ENCODE results near the gene DOCK1. TPM values are rescaled to one million over a fixed set of nuclear protein-coding genes. Genes with fewer than 3 reads are reported as not detected.

The DOCK1 gene
- total RNA-seq, 1 donor from 2014 or later, result 81.5 TPM

DNA sequence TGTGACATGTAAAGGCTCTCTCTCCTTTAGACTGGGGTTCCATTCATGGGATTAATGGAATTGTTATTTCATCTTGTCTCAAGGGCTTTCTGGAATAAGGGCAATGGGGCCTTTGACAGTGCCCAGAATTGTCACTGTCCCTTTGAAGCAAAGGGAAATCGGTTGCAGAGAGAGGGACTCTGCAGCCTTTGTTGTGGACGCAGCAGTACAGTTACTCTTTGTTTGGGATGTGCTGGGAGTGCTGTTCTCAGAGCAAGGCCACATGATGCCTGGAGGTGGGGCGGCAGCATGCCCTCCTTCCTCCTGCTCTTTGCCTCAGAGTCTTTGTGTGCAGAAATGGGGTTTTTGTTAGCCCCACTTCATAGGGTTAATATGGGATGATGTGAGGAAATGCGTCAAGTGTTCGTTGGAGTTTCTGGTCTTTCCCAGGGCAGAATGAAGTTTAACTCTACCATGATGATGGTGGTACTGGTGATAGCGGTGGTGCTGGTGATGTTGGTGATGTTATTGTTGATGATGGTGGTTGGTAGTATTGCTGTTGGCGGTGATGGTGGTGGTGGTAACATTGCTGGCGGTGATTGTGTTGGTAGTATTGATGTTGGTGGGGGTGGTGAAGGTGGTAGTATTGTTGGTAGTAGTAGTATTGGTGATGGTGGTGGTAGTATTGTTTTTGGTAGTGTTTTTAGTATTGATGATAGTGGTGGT, 45.3 kb downstream of the DOCK1 start:
- DNase-seq (ENCODE audit: low read depth in 2 of 2), result no peak

DNA sequence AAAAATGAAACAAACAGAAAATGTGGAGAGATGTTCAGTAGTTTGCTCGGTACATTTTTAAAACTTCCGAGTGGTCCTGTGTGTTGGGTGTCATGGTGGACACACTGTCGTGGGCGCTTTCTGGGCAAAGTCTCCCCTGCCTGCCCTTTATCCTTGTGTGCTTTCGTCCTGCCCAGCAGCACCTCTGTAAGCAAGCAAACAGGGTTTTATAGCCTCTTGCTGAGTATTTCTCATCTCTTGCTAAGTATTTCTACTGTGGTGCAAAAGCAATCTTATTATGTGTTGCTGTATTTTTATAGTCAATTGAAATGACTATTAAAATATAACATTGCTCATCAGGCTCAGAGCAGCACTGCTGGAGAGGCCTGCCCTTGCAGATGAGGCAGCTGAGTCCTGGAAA, 48.7 kb downstream of the DOCK1 start:
- no peak for DNase-seq (ENCODE audit: low read depth in 2 of 2)

DNA sequence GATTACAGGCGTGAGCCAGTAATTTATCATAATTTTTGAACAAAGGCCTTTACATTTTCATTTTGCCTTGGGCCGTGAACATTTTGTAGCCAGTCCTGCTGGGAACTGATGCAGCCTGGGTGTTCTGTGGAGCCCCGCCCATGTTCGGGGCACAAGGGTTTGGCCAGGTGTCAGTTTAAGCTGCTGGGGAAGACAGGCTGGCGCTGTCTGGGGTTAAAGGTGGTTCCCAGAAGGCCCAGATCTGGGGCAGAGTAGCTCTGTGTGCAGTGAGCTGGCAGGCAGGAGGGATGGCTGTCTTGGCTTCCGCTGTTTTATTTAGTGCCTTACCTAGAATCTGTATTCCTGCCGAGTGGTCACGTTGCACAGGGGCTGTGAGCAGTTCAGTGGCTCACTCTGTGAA, 50.2 kb downstream of the DOCK1 start:
- DNase-seq (ENCODE audit: low read depth in 2 of 2), result no peak

DNA sequence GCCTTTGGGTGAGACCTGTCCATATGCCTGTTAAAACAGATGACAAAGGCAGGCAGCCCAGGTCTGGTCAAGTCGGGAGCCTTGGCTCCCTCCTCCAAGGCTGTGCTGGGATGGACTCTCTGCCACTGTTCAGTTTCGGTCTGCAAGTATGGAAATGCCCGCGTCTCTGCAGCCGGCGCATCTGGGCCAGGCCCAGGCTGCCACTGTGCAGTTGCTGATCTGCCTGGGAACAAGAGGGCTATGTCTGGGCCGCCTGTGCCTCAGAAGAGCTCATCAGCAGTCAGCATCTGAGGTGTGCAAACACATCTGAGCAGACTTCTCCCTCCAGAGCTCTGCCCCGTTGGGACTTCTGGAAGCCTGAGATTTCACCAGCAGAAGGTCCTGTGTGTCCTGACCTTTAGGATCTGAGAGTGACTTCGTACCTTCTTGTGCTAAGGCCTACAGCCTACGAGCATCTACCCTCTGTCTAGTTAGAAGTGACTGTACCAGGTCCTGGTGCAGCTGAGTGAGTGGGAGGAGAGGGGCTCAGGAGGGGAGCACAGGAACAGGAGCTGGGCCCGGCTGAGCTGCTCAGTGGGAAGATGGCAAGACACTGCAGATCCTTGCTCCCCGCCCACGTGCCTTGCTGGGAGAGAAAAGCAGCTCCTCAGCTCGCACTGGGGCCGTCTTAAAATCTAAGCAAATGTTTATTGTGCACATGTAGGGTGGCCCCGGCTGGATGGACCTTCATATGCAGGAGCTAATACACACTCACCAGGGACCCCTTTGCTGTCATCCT, 50.9 kb downstream of the DOCK1 start:
- DNase-seq (ENCODE audit: low read depth in 2 of 2), result no peak

DNA sequence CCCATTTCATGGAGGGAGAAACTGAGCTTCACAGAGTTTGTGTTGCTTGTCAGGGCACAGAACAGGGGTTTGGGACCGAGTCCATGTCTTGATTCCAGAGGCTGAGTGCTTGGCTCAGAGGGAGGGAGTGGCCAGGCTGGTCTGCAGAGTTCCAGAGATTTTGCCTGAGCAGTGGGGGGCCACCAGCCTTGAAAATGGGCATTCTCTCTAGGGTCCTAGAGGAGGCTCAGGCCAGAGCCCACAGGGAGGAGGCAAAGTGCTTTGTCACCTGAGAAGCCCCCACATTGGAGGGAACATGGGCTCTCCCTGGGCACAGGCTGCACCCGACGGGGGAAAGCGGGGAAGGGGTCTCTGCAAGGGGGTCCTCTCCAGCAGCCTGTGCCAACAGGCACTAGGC, 51.5 kb downstream of the DOCK1 start:
- DNase-seq (ENCODE audit: low read depth in 2 of 2), result no peak

DNA sequence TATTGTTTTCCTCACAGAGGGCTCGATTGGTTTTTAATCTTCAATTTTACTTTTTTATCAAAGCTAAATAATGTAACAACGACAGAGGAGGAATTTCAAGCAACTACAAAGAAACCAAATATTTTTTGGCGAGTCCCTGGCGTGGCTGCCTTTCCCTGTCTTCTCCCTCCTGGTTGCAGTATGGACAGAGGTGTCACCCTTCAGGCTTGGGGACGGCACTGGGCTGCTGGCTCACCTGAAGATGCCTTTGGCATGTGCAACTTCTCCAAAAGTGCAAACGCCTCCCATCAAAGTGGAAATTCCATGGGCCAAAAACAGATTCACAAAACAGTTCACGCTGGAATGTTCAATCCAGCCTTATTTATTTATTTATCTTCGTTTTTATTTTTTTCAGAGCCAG, 51.9 kb downstream of the DOCK1 start:
- no peak for DNase-seq (ENCODE audit: low read depth in 2 of 2)

DNA sequence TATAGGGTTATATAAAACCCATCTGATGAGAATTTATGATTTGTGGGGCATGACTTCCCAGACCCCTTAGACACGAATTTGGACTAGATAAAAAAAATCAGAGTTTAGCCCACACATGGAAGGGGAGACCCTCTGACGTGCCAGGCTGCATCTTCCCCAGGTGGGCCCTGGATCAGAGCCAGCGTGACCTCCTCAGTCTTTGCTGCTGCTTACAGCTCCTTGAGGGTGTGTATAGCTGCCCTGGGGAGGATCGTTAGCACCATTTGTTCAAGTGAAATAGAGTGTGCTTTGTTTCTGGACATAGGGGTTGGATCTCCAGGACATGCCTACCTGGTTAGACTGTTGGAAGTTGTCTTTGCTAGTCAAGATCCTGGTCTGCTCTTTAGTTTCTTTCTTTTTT, 54.2 kb downstream of the DOCK1 start:
- DNase-seq (ENCODE audit: low read depth in 2 of 2), result no peak

DNA sequence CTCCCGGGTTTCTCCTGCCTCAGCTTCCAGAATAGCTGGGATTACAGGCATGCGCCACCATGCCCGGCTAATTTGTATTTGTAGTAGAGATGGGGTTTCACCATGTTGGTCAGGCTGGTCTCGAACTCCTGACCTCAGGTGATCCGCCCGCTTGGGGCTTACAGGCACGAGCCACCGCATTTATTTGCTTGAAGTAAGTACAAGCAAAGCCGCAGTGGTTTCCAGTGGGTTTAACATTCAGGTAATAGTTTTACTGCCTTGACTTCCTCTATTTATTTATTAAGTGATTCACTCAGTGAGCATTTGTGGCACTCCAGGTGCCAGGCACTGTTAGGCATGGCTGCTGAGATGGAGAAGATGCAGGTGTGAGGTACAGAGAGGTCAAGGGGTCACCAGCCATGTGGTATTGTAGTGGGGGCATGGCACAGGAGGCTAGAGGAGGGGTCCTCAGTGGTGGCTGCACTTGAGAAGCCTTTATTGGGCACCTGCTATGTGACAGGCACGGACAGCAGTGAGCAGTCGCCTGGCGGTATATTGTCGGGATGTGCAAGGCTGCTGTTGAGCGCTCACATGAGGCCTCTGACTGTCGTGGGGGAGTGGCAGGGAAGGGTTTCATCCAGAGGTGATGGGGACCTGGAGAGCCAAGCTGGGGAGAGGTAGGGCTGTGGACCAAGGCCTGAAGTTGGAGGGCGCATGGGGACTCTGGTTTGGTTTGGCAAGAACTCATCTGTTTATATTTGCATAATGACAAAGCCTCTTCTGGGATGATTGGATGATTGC, 54.9 kb downstream of the DOCK1 start:
- no peak for DNase-seq (ENCODE audit: low read depth in 2 of 2)

DNA sequence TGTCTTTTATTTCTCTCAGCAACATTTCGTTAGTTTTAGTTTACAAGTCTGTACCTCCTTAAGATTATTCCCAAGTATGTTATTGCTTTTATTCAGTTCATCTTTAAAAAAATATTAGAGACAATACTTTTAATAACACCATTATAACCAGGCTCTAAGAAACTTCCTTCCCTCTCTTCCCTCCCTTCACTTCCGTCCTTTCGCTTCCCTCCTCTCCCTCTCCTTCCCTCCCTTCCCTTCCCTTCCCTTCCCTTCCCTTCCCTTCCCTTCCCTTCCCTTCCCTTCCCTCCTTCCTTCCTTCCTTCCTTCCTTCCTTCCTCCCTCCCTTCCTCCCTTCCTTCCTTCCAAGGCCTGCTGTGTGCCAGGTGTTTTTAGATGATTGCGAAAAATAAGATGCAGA, 58.1 kb downstream of the DOCK1 start:
- no peak for DNase-seq (ENCODE audit: low read depth in 2 of 2)

DNA sequence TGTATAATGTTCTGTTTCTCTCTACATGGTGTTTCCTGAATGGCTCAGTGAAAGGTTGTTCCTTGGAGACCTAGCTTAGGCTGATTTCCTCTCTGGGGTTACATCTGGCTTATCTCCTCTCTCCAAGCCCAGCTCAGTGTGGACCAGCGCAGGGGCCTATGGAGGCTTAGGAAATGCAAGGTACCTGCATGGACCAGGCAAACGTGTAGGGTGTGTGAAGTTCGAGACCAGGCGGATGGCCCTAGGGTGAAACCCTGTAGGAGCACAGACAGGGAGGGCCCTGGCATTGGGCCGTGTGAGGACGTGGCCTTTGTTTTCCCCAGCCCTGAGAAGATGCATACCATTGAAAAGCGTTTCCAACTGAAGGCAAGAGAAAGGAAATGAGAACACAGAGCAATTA, 59.0 kb downstream of the DOCK1 start:
- DNase-seq (ENCODE audit: low read depth in 2 of 2), result peak in 1 of 2 donors; percentile 30

DNA sequence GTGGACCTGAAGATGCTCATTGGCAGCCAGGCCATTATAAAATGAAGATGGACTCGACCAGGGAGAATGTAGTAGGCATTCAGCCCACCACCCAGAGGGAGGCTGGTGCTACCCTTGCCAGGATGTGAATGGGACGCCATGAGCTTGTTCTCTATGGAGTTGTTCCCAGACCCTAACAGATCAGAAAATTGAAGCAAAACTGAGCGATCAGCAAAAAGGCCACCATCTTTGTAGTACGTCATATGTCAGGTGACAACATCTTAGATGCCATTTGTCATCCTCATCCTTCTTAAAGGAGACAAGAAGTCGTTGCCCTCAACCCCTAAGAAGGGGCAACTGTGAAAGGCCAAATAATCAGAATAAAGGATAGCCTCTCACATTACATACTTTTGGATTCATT, 61.7 kb downstream of the DOCK1 start:
- DNase-seq (ENCODE audit: low read depth in 2 of 2), result no peak

DNA sequence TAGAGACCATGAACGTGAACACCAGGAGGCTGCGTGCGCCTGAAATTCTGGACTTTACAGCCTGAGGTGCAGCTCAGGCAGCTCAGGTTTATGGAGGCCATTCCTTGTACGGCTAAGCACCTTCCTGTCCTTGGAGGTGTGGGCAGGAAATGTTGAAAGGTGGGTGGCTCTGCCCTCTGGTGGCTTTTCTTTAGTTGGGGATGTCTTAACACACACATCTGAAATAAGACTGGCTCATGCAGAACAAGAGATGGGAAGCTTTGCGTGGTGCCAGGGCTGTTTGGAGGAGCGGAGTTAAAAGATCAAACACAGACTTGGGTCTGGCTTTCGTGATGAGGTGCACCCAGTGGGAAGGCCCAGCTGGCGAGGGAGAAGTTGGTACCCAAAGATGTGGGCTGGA, 64.1 kb downstream of the DOCK1 start:
- DNase-seq (ENCODE audit: low read depth in 2 of 2), result peak in 1 of 2 donors; percentile 16

DNA sequence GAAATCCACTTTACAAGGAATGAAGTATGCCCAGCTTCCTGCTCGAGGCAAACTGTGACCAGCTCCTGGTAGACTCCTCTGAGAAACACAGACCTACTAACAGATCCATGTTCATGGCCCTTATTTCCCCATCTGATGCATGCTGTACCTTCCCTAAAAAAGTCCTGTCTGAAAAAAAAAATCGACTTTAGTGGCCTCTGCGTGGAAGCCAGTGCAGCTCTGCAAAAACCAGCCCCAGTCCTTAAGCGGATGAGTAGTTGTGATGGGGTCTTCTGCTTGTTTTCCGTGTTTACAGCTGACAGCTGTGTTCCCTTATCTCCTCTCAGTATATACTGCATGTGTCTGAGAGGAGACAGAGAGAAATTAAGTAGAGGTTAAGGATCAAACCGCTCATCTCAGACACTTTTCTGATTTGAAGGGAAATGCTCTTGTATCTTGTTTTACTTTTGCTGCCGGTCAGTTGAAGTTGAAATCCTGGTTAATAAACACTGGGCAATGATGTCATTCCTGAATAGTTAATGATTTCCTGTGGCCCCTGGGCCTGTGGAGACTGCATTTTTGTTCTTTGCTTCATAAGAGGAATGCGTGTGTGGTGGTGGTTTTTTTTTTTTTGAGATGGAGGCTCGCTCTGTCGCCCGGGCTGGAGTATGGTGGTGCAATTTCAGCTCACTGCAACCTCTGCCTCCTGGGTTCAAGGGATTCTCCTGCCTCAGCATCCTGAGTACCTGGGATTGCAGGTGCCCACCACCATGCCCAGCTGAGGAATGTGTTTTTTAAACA, 67.6 kb downstream of the DOCK1 start:
- DNase-seq (ENCODE audit: low read depth in 2 of 2), result peak; percentile 77 to 91

DNA sequence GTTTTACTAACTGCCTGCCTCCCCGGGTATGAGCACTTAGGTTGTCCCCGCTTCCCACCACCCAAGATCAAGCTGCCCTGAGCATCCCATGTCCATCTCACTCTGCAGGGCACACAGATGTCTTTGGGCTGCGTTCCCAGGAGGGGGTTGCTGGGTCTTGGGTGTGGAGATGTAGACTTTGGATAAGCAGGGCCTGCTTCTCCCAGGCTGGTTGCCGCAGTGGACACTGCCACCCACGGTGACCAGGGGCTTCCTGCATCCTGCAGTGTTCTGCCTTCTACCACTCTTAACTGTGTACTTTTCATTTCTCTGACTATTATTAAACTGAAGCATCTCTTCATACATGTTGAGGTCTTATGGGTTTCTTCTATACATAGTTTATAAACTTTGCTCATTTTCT, 70.0 kb downstream of the DOCK1 start:
- DNase-seq (ENCODE audit: low read depth in 2 of 2), result no peak

DNA sequence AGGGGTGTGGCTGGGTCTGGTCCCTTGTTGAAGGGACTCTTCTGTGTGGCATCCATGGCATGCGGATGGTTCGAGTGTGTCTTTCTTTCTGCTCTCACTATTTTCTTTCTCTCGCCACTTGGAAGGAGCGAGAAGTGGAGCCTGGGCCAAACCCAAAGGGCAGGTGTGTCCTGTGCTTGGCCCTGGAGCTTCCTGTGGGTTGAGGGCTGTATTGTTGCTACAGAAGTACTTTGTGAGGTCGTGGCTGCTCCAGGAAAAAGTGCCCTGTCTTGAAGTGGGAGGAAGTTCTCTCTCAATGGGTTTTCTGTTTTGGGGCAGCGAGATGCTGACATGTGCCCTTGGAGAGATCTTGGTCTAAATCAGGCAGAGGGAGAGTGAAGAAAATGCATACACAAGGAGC, 72.0 kb downstream of the DOCK1 start:
- peak in 1 of 2 donors; percentile 59 for DNase-seq (ENCODE audit: low read depth in 2 of 2)

DNA sequence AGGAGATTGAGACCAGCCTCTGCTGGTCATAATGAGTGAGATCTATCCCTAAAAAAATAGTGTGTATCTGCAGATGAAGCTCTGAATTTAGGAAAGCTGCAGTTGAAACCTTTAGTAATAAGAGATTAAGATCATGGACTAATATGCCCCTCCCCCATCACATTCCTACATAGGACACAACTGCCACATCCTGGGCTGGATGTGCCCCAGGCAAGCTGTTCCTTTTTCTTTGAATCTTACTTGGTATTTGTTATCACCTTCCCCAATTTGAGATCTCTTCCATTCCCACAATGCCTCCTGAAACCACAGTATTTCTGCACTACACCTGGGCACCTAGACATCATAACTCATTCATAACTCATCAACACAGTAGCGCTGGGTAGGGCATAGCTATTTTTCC, 74.1 kb downstream of the DOCK1 start:
- DNase-seq (ENCODE audit: low read depth in 2 of 2), result no peak

DNA sequence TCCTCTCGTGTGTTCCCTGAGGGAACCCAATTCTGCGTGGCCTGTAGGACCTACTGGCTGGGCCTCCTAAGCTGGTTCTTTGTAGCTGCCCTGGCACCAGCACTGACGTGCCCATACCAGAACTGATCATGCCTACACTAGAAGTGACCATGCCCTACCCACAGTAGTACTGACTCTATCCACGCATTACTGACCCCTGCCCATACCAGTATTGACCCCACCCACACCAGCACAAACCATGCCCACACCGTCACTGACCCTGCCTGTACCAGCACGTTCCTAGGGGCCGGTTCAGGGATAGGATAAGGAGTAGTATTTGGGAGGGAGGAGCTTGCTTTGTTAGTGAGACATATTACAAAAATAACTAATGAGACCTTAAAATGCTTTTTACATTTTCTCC, 88.0 kb downstream of the DOCK1 start:
- no peak for DNase-seq (ENCODE audit: low read depth in 2 of 2)

DNA sequence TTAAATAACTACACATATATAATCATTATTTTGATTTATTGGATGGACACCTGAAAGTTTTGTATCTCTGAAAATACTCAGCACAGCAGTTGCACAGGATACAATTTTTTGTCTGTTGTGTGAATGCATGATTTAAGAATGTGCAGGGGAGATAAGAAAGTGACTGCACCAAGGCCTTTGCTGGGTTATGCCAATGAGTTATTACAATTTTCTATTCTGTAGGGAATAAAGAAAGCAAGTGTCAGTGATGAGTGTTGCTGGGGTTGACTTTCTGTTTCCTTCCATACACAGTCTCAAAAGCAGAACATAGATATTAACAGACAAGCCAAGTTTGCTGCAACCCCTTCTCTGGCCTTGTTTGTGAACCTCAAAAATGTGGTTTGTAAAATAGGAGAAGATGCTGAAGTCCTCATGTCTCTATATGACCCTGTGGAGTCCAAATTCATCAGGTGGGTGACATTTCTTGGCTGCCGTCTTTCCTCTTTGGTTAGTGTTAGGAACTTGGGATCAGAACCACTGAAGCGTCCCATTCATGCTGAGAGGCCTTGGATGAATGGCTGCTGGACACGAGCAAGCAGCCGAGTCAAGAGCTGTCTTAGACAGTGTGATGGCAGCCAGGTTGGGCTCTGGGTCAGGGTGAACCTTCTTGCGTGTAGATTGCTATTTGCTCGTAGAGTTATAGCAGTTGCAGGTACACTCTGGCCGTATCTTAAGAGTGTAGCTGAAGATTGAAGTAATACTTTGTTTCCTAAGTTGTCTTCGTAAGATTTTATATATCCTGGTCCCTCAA, 92.8 kb downstream of the DOCK1 start:
- DNase-seq (ENCODE audit: low read depth in 2 of 2), result no peak

DNA sequence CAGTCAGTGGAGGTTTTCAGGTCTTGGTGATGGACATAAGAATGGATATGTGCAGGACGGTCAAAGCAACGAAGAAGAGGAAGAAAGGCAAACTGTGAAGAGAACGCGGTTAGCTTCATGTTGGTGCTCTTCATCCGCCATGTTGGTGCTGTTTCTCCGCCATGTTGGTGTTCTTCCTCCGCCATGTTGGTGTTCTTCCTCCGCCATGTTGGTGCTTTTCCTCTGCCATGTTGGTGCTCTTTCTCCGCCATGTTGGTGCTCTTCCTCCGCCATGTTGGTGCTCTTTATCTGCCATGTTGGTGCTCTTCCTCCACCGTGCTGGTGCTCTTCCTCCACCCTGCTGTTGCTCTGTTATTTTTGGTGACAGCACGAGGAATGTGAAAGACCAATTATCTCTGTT, 95.4 kb downstream of the DOCK1 start:
- no peak for DNase-seq (ENCODE audit: low read depth in 2 of 2)

DNA sequence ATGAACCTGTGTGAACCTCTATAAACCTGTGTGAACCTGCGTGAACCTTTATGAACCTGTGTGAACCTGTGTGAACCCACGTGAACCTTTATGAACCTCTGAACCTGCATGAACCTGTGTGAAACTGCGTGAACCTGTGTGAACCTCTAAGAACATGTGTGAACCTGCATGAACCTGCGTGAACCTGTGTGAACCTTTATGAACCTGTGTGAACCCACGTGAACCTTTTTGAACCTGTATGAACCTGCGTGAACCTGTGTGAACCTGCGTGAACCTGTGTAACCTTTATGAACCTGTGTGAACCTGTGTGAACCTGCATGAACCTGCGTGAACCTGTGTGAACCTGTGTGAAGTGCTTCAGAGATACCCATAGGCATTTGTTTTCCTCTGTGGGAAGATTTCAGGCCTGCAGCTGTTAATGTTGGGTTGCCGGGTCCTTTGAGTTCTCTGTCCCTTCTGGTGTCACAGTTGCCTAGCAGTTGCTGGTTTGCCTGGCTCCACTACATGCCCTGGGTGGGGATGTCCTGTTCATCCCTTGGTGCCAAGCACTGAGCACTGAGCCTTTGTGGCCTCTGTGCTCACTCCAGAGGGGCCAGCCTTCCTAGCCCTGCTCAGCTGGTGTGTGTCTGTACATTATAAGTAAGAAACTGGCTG, 97.9 kb downstream of the DOCK1 start:
- no peak for DNase-seq (ENCODE audit: low read depth in 2 of 2)

All from lung microvascular endothelial cell (primary cell).